OCI-LY7 (cell line): ENCODE data around the gene LDOC1. TPM values are rescaled to one million over a fixed set of nuclear protein-coding genes. Genes with fewer than 3 reads are reported as not detected.
"Not testable (repeated sequence)": the region's sequence is repeated elsewhere in the genome, so short reads cannot be mapped to it uniquely, and the experiment has no call there.

Source experiments
- BruUV-seq: library from RNA; stranded (reverse); fragments of 400-500 nt; replicated peaks from 2 replicates; lab custom pipeline; 2021; lab: Mats Ljungman, UMichigan
- CTCF ChIA-PET: fragments of 300-600 bp; sonication (Branson Sonifier 250); formaldehyde crosslinking; loops from one replicate; lab custom pipeline; 2022; ENCODE audit warnings: antibody characterized with exemption; ENCODE audit not compliant: unreplicated experiment; lab: Charles Lee
- POLR2A ChIA-PET: fragments of 300-600 bp; sonication (Branson Sonifier 250); formaldehyde crosslinking; loops from one replicate; lab custom pipeline; 2022; ENCODE audit warnings: antibody characterized with exemption; lab: Charles Lee
- DNase-seq: peaks from one replicate; pipeline ENCODE4 v3.0.0-alpha.2; 2015; ENCODE audit warnings: low spot score
- H2AFZ ChIP-seq: fragments of 200-600 bp; sonication (generic), shearing (Covaris generic); 2 replicates; pipeline ENCODE4 v1.6.1; 2014; ENCODE audit warnings: mild to moderate bottlenecking, antibody characterized with exemption, low read length, moderate library complexity
- H3K27ac ChIP-seq: fragments of 200-600 bp; sonication (generic); 2 replicates; pipeline ENCODE4 v1.5.1; 2014; ENCODE audit warnings: mixed run types, low read depth, mild to moderate bottlenecking, moderate library complexity, low read length, inconsistent platforms; ENCODE audit not compliant: poor library complexity, severe bottlenecking
- H3K36me3 ChIP-seq: fragments of 200-600 bp; sonication (generic); 2 replicates; pipeline ENCODE4 v1.6.1; 2014; ENCODE audit warnings: mild to moderate bottlenecking, antibody characterized with exemption, low read length, moderate library complexity, mixed read lengths; ENCODE audit not compliant: insufficient read depth
- H3K4me1 ChIP-seq: fragments of 200-600 bp; sonication (generic); 2 replicates; pipeline ENCODE4 v1.5.1; 2014; ENCODE audit warnings: mild to moderate bottlenecking, low read length; ENCODE audit not compliant: insufficient read depth, poor library complexity, severe bottlenecking
- H3K4me2 ChIP-seq: fragments of 200-600 bp; sonication (generic); 2 replicates; pipeline ENCODE4 v1.6.1; 2014; ENCODE audit warnings: mild to moderate bottlenecking, low read length
- H3K4me3 ChIP-seq: fragments of 200-600 bp; sonication (generic); 2 replicates; pipeline ENCODE4 v1.5.1; 2014; ENCODE audit warnings: mild to moderate bottlenecking, low read depth, low read length; ENCODE audit not compliant: poor library complexity, severe bottlenecking
- H3K79me2 ChIP-seq: fragments of 200-600 bp; sonication (generic); 2 replicates; pipeline ENCODE4 v1.6.1; 2016; ENCODE audit warnings: low read depth, mild to moderate bottlenecking, low read length, moderate library complexity, mixed read lengths; ENCODE audit not compliant: insufficient read depth
- H3K9me2 ChIP-seq: fragments of 200-600 bp; sonication (generic); 2 replicates; pipeline ENCODE4 v1.6.1; 2016; ENCODE audit warnings: mild to moderate bottlenecking, low read length, mixed read lengths; ENCODE audit not compliant: insufficient read depth
- H3K9me3 ChIP-seq: fragments of 200-600 bp; sonication (generic); 2 replicates; pipeline ENCODE4 v1.6.1; 2014; ENCODE audit warnings: mild to moderate bottlenecking, mixed run types, low read length, mixed read lengths
- H4K20me1 ChIP-seq: fragments of 200-600 bp; sonication (generic); 2 replicates; pipeline ENCODE4 v1.6.1; 2014; ENCODE audit warnings: mild to moderate bottlenecking, antibody characterized with exemption, low read length, moderate library complexity, mixed read lengths; ENCODE audit not compliant: insufficient read depth
- EZH2phosphoT487 ChIP-seq: fragments of 200-600 bp; sonication (generic); IDR thresholded peaks from 2 replicates; pipeline ENCODE4 v1.6.1; 2018; ENCODE audit warnings: low read depth, borderline replicate concordance, mild to moderate bottlenecking, mixed run types, antibody characterized with exemption, low read length, moderate library complexity, mixed read lengths
- intact Hi-C: fragments of 100-400 bp; cut with micrococcal nuclease; formaldehyde crosslinking; loops from one replicate; pipeline ENCODE4 v1.10.0; 2022; ENCODE audit not compliant: unreplicated experiment
- total RNA-seq, 2 experiments: library from RNA; depleted of rRNA in 1 of 2; stranded (reverse); fragments of >200 nt in 1 of 2; shearing (Covaris generic) in 1 of 2; gene quantifications; 2 replicates each; pipeline ENCODE4 v1.2.3, GENCODE V29; 2014 to 2022
- TF ChIP-seq, protein P1 (sequence below): fragments of 200-600 bp; sonication (generic); conservative IDR thresholded peaks from 2 replicates; pipeline ENCODE4 v1.5.1; 2014; ENCODE audit warnings: mild to moderate bottlenecking, antibody characterized with exemption, low read length, moderate library complexity, mixed read lengths

LDOC1 gene
- total RNA-seq, 2 experiments from 2014 or later = not detected

DNA sequence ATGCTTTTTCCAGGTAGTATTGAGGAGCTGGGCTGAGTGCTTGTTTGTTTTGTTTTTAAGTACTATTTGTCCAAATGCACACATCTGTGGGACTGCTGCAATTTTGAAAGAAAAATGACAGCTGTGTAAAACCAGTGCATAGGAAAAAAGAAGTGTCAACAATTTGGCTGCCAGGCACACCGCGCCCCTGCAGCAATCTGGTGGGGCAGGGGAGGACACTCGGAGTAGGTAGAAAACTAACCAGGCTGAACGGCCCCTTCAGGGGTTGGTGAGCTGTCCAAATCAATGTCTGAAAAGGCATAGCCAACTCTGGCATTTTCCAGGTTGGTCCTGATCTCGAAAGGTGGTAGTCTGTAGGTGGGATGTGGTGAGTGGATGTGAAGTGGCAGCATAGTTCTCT lies 1.1 kb downstream of the LDOC1 start:
- H3K9me2 ChIP-seq = no peaks in the 10 kb centered on the region
- TF ChIP-seq, protein P1, sequence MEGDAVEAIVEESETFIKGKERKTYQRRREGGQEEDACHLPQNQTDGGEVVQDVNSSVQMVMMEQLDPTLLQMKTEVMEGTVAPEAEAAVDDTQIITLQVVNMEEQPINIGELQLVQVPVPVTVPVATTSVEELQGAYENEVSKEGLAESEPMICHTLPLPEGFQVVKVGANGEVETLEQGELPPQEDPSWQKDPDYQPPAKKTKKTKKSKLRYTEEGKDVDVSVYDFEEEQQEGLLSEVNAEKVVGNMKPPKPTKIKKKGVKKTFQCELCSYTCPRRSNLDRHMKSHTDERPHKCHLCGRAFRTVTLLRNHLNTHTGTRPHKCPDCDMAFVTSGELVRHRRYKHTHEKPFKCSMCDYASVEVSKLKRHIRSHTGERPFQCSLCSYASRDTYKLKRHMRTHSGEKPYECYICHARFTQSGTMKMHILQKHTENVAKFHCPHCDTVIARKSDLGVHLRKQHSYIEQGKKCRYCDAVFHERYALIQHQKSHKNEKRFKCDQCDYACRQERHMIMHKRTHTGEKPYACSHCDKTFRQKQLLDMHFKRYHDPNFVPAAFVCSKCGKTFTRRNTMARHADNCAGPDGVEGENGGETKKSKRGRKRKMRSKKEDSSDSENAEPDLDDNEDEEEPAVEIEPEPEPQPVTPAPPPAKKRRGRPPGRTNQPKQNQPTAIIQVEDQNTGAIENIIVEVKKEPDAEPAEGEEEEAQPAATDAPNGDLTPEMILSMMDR = no peak
- TF ChIP-seq EZH2phosphoT487 = no peak
- DNase-seq = no peak
- BruUV-seq = no TSS peak
- H2AFZ ChIP-seq = no peak overlapping the region
- H4K20me1 ChIP-seq = no peaks in the 10 kb centered on the region
- CTCF ChIA-PET = no interaction called here
- no peaks in the 10 kb centered on the region for H3K4me1 ChIP-seq
- H3K79me2 ChIP-seq = no peaks in the 10 kb centered on the region
- H3K27ac ChIP-seq = no peak overlapping the region
- intact Hi-C loops = no loop called here
- POLR2A ChIA-PET = no interaction called here
- no peaks in the 10 kb centered on the region for H3K36me3 ChIP-seq
- H3K9me3 ChIP-seq = no peaks in the 10 kb centered on the region
- no peak overlapping the region for H3K4me2 ChIP-seq
- no peak overlapping the region for H3K4me3 ChIP-seq

GRCh38 chrX:141164406-141164805 lies 12.5 kb downstream of the LDOC1 start:
- Histone ChIP-seq H3K9me2 (no peaks in the 10 kb centered on the region), H3K9me3 (no peaks in the 10 kb centered on the region), H4K20me1 (no peaks in the 10 kb centered on the region), H3K79me2 (no peaks in the 10 kb centered on the region), H3K36me3 (no peaks in the 10 kb centered on the region), H3K27ac (no peak overlapping the region), H2AFZ (no peak overlapping the region), H3K4me1 (no peaks in the 10 kb centered on the region), H3K4me3 (no peak overlapping the region), H3K4me2 (no peak overlapping the region)
- POLR2A ChIA-PET = no interaction called here
- no peak for TF ChIP-seq EZH2phosphoT487
- TF ChIP-seq, protein P1 = no peak
- CTCF ChIA-PET = no interaction called here
- BruUV-seq = no TSS peak
- intact Hi-C loops = no loop called here
- DNase-seq = no peak

DNA sequence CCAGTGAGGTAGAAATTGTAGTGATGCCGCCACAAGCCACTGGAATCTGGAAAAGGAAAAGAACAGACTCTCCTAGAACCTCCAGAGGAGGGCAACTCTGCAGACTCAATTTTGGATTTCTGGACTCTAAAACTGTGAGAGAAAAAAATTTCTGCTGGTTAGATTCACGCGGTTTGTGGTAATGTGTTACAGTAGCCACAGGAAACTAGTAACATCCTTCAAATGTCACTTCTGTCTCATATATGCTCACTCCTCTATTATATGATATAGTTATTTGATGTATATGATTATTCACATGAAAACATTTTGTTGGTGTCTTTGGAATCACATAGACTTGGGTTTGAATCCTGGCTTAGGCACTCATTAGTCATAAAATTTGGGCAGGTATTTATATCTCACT lies 18.8 kb downstream of the LDOC1 start:
- Histone ChIP-seq H3K4me3 (no peak overlapping the region), H3K36me3 (no peaks in the 10 kb centered on the region), H4K20me1 (no peaks in the 10 kb centered on the region), H3K79me2 (no peaks in the 10 kb centered on the region), H3K4me1 (no peaks in the 10 kb centered on the region), H3K9me3 (no peaks in the 10 kb centered on the region), H3K27ac (no peak overlapping the region), H3K4me2 (no peak overlapping the region), H2AFZ (no peak overlapping the region), H3K9me2 (no peaks in the 10 kb centered on the region)
- ChIA-PET POLR2A (no interaction called here), CTCF (no interaction called here)
- DNase-seq = no peak
- BruUV-seq = no TSS peak
- TF ChIP-seq, protein P1 = no peak
- TF ChIP-seq EZH2phosphoT487 = no peak
- intact Hi-C loops = no loop called here

DNA sequence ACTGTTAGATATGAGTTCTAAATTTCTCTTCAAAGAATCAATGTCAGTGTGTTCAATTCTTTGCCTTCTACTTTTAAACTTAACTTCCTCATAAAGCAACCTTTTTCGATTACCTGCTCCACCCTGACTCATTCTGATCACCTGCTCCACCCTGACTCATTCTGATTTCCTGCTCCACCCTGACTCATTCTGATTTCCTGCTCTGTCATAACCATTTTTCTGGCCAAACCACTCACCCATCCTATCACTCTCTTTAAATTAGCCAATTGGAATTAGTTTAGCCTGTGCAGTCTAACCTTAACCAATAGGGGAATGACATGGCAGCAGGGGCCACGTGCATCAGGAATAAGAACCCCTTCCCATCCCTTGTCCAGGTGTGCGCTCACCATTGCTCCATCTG lies 21.7 kb downstream of the LDOC1 start:
- POLR2A ChIA-PET, H4K20me1 ChIP-seq, H3K27ac ChIP-seq, intact Hi-C loops, H3K36me3 ChIP-seq, H2AFZ ChIP-seq, BruUV-seq, H3K4me2 ChIP-seq, DNase-seq, H3K9me2 ChIP-seq, H3K9me3 ChIP-seq, H3K4me1 ChIP-seq, H3K4me3 ChIP-seq, H3K79me2 ChIP-seq, CTCF ChIA-PET: not testable (repeated sequence)
